Fibroblast of pulmonary artery (primary cell): Measurements from ENCODE around the gene RIF1.
A peak's percentile ranks its signal among the peaks of the same experiment; 100 is the strongest.

Experiments used
- DNase-seq: peaks from one replicate; pipeline ENCODE4 v3.0.0-alpha.2; 2010; ENCODE audit warnings: low read depth
- H3K4me3 ChIP-seq: replicated peaks from 2 replicates; pipeline ENCODE4 v1.5.1; 2011; ENCODE audit warnings: low read depth, mild to moderate bottlenecking, control low read depth, low read length, moderate library complexity
- CTCF ChIP-seq: IDR thresholded peaks from 2 replicates; pipeline ENCODE4 v1.5.1; 2011; ENCODE audit warnings: mild to moderate bottlenecking, control low read depth, low read length, inconsistent platforms; ENCODE audit errors: missing control alignments

RIF1 gene

GRCh38 chr2:151409601-151410484 lies at the start of gene RIF1:
TSS of gene RIF1 (plus strand) at chr2:151409902. CDS start at chr2:151410424, 522 bp downstream.
- peak within 1 kb of the TSS; percentile 99 for H3K4me3 ChIP-seq
- TF ChIP-seq CTCF = peak; percentile 61
- peak; percentile 92 for DNase-seq

GRCh38 chr2:151361674-151362370 lies 47.9 kb upstream of the RIF1 start:
- DNase-seq = peak; percentile 48
- no peak overlapping the region for H3K4me3 ChIP-seq
- TF ChIP-seq CTCF = no peak

- no peak for TF ChIP-seq CTCF
- DNase-seq = peak; percentile 92
- H3K4me3 ChIP-seq = no peak overlapping the region
Measured at GRCh38 chr2:151363709-151364108, 46.0 kb upstream of the RIF1 start.

GRCh38 chr2:151367571-151367970 lies 42.1 kb upstream of the RIF1 start:
- no peak for TF ChIP-seq CTCF
- DNase-seq = no peak
- no peak overlapping the region for H3K4me3 ChIP-seq

GRCh38 chr2:151374436-151374835 lies 35.3 kb upstream of the RIF1 start:
- no peak overlapping the region for H3K4me3 ChIP-seq
- no peak for TF ChIP-seq CTCF
- peak; percentile 86 for DNase-seq

GRCh38 chr2:151379169-151379568 lies 30.5 kb upstream of the RIF1 start:
- H3K4me3 ChIP-seq = no peak overlapping the region
- peak; percentile 77 for DNase-seq
- TF ChIP-seq CTCF = no peak
